Measurements from ENCODE around the gene CDH22.

DNA sequence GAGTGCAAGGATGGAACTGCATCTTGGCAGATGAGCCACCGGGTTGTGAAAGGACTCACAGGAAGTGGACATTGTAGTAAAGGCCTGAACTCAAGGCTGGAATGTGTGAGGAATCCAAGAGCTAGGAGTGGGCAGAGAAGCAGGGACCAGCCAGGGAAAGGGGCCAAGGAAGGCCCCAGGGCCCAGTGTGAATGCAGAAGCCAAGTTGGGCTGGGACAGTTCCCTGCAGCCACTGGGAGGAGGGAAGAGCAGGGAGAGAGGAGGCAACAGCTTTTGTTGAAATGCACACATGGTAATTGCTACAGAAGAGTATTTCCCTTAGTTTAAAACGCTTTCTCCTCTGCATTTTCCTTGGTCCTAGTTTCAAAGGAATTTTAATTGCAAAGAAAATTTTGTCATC is 34.6 kb downstream of the CDH22 start:
- TF ChIP-seq CTCF (IDR thresholded peaks at IDR 0.05; ENCODE audit: borderline replicate concordance, extremely low read depth, low read length, poor library complexity, severe bottlenecking) (no peak), EZH2 (IDR thresholded peaks at IDR 0.05; ENCODE audit: borderline replicate concordance, low read depth, low read length, severe bottlenecking) (no peak)

Data from DND-41 (cell line).